ENCODE results near the gene SCAF8.

- TF ChIP-seq ZNF621 (tag by site-specific recombination; IDR thresholded peaks at IDR 0.05) (no peak), ZNF660 (tag by site-specific recombination; IDR thresholded peaks at IDR 0.05) (no peak), ZBTB17 (tag by site-specific recombination; IDR thresholded peaks at IDR 0.05) (no peak), ZNF280D (tag by site-specific recombination; IDR thresholded peaks at IDR 0.05) (no peak), CTCF (tag by site-specific recombination; IDR thresholded peaks at IDR 0.05) (no peak), ZNF274 (IDR thresholded peaks at IDR 0.05; ENCODE audit: low read length) (no peak), ZNF274 (tag by site-specific recombination; IDR thresholded peaks at IDR 0.05; ENCODE audit: borderline replicate concordance) (no peak), PRDM10 (tag by site-specific recombination; IDR thresholded peaks at IDR 0.05) (no peak), ZNF133 (tag by site-specific recombination; IDR thresholded peaks at IDR 0.05) (no peak), ZNF148 (tag by site-specific recombination; IDR thresholded peaks at IDR 0.05; ENCODE audit: borderline replicate concordance) (no peak), ZNF629 (tag by site-specific recombination; IDR thresholded peaks at IDR 0.05) (no peak), ZBTB1 (tag by site-specific recombination; IDR thresholded peaks at IDR 0.05) (no peak)
Observed at GRCh38 chr6:154782193-154782592, 49.0 kb downstream of the SCAF8 start.

Measured in HEK293 (cell line).